ENCODE data around the gene TMEM238. TPM values are rescaled to one million over a fixed set of nuclear protein-coding genes. Genes with fewer than 3 reads are reported as not detected.
A peak's percentile ranks its signal among the peaks of the same experiment; 100 is the strongest.

Gene TMEM238
- total RNA-seq, 2 experiments from 2014 or later, result 19.2 to 19.3 TPM

GRCh38 chr19:55384920-55385723, 1.0 kb upstream of the TMEM238 start:
- H3K36me3 Mint-ChIP-seq (ENCODE audit: low read depth), result peaks cover 55% of the 10 kb centered on the region
- peaks cover 69% of the 10 kb centered on the region for H3K4me1 Mint-ChIP-seq
- peak; percentile 97 for DNase-seq
- POLR2A ChIA-PET, result interaction anchor here (0.8 to 10.0 kb wide), 21 partner anchors 9 to 305 kb away, joined by 3 to 224 read pairs (median 7); partner anchors contain the start of genes HSPBP1, KMT5C, PPP1R12C and PPP6R1
- no peaks in the 10 kb centered on the region for H3K9me3 Mint-ChIP-seq
- H3K27me3 Mint-ChIP-seq, result no peaks in the 10 kb centered on the region
- CTCF ChIA-PET, result interaction anchor here (1.0 to 2.4 kb wide), 12 partner anchors 11 to 269 kb away, joined by 3 to 30 read pairs (median 6); partner anchors contain the start of genes U2AF2 and ZNF865
- peak overlapping the region; percentile 100 for H3K4me3 Mint-ChIP-seq
- peak overlapping the region; percentile 98 for H3K27ac Mint-ChIP-seq

- Mint-ChIP-seq H3K4me1 (peaks cover 53% of the 10 kb centered on the region), H3K27ac (peak overlapping the region; percentile 88), H3K36me3 (ENCODE audit: low read depth) (peaks cover 44% of the 10 kb centered on the region), H3K9me3 (no peaks in the 10 kb centered on the region), H3K4me3 (peak overlapping the region; percentile 85), H3K27me3 (no peaks in the 10 kb centered on the region)
- POLR2A ChIA-PET, result interaction anchor here (1.1 to 3.4 kb wide), 21 partner anchors 8 to 303 kb away, joined by 3 to 77 read pairs (median 7); partner anchors contain the start of genes FIZ1, HSPBP1, KMT5C and PPP1R12C
- DNase-seq, result peak; percentile 29
- CTCF ChIA-PET, result interaction anchor here (1.2 to 2.4 kb wide), 13 partner anchors 20 to 321 kb away, joined by 3 to 30 read pairs (median 6); partner anchors contain the start of genes HSPBP1, KMT5C, RDH13 and UBE2S
Observed at GRCh38 chr19:55383279-55384130, 587 bp downstream of the TMEM238 start.

- ChIA-PET CTCF (interaction anchor here (1.5 to 2.4 kb wide), 4 partner anchors 43 to 320 kb away, joined by 3 to 30 read pairs (median 10); partner anchors contain the start of genes KMT5C and RDH13), POLR2A (interaction anchor here (0.6 to 3.4 kb wide), 9 partner anchors 10 to 132 kb away, joined by 3 to 77 read pairs (median 16); partner anchors contain the start of genes KMT5C, PPP6R1 and UBE2S)
- Mint-ChIP-seq H3K27me3 (no peaks in the 10 kb centered on the region), H3K27ac (peak overlapping the region; percentile 88), H3K4me3 (peak overlapping the region; percentile 85), H3K9me3 (no peaks in the 10 kb centered on the region), H3K36me3 (ENCODE audit: low read depth) (peaks cover 35% of the 10 kb centered on the region), H3K4me1 (peaks cover 44% of the 10 kb centered on the region)
- no peak for DNase-seq
Observed at GRCh38 chr19:55382522-55383054, 1.5 kb downstream of the TMEM238 start.

- CTCF ChIA-PET, result interaction anchor here (0.6 kb wide), 1 partner anchor 240 kb away, joined by 4 read pairs; no protein-coding TSS in a partner anchor
Observed at GRCh38 chr19:55382013-55382412, 2.1 kb downstream of the TMEM238 start.

GRCh38 chr19:55379174-55379573, 4.9 kb downstream of the TMEM238 start:
- Mint-ChIP-seq H3K36me3 (ENCODE audit: low read depth) (peaks cover 15% of the 10 kb centered on the region), H3K27me3 (no peaks in the 10 kb centered on the region), H3K9me3 (no peaks in the 10 kb centered on the region), H3K27ac (no peak overlapping the region), H3K4me1 (peaks cover 20% of the 10 kb centered on the region), H3K4me3 (no peak overlapping the region)
- DNase-seq, result no peak
- ChIA-PET POLR2A (no interaction called here), CTCF (no interaction called here)

More at GRCh38 chr19:55382013-55382412, 2.1 kb downstream of the TMEM238 start:
- no peaks in the 10 kb centered on the region for H3K27me3 Mint-ChIP-seq
- peak overlapping the region; percentile 85 for H3K4me3 Mint-ChIP-seq
- H3K27ac Mint-ChIP-seq, result no peak overlapping the region
- peaks cover 29% of the 10 kb centered on the region for H3K36me3 Mint-ChIP-seq (ENCODE audit: low read depth)
- DNase-seq, result no peak
- H3K9me3 Mint-ChIP-seq, result no peaks in the 10 kb centered on the region
- peaks cover 38% of the 10 kb centered on the region for H3K4me1 Mint-ChIP-seq
- POLR2A ChIA-PET, result interaction anchor here (0.6 to 3.4 kb wide), 3 partner anchors 9 to 131 kb away, joined by 3 to 17 read pairs (median 3); no protein-coding TSS in a partner anchor

GRCh38 chr19:55377356-55378131, 6.5 kb downstream of the TMEM238 start:
- H3K4me1 Mint-ChIP-seq, result peaks cover 12% of the 10 kb centered on the region

GRCh38 chr19:55376241-55376933, 7.7 kb downstream of the TMEM238 start, which contains the start of gene TMEM190:
TMEM190 (plus strand) TSS chr19:55376826; CDS start chr19:55376854, 28 bp downstream.
- no peak for DNase-seq

More at GRCh38 chr19:55377356-55378131, 6.5 kb downstream of the TMEM238 start:
- no peak for DNase-seq
- peaks cover 15% of the 10 kb centered on the region for H3K36me3 Mint-ChIP-seq (ENCODE audit: low read depth)
- POLR2A ChIA-PET, result no interaction called here
- H3K27ac Mint-ChIP-seq, result no peak overlapping the region
- no peaks in the 10 kb centered on the region for H3K9me3 Mint-ChIP-seq
- peaks cover 4% of the 10 kb centered on the region for H3K27me3 Mint-ChIP-seq
- CTCF ChIA-PET, result no interaction called here
- no peak overlapping the region for H3K4me3 Mint-ChIP-seq

GRCh38 chr19:55373993-55374757, 9.9 kb downstream of the TMEM238 start:
- DNase-seq, result no peak
- Mint-ChIP-seq H3K27me3 (peaks cover 28% of the 10 kb centered on the region), H3K27ac (no peak overlapping the region), H3K4me3 (no peak overlapping the region), H3K36me3 (ENCODE audit: low read depth) (peaks cover under 1% of the 10 kb centered on the region), H3K4me1 (peaks cover 4% of the 10 kb centered on the region), H3K9me3 (no peaks in the 10 kb centered on the region)
- ChIA-PET CTCF (no interaction called here), POLR2A (interaction anchor here (3.6 kb wide), 1 partner anchor 10 kb away, joined by 17 read pairs; the partner anchor contains the start of gene TMEM238)

More at GRCh38 chr19:55376241-55376933, 7.7 kb downstream of the TMEM238 start, which contains the start of gene TMEM190:
- Mint-ChIP-seq H3K36me3 (ENCODE audit: low read depth) (peaks cover 5% of the 10 kb centered on the region), H3K27ac (no peak within 1 kb of the TSS), H3K4me1 (peaks cover under 1% of the 10 kb centered on the region), H3K9me3 (no peaks in the 10 kb centered on the region), H3K27me3 (peaks cover 14% of the 10 kb centered on the region), H3K4me3 (no peak within 1 kb of the TSS)
- POLR2A ChIA-PET, result interaction anchor here (1.4 kb wide), 1 partner anchor 8 kb away, joined by 3 read pairs; the partner anchor contains the start of gene TMEM238
- CTCF ChIA-PET, result no interaction called here

GRCh38 chr19:55373306-55373992, 10.6 kb downstream of the TMEM238 start:
- Mint-ChIP-seq H3K27me3 (peaks cover 34% of the 10 kb centered on the region), H3K4me1 (peaks cover 4% of the 10 kb centered on the region), H3K36me3 (ENCODE audit: low read depth) (no peaks in the 10 kb centered on the region), H3K9me3 (no peaks in the 10 kb centered on the region), H3K4me3 (no peak overlapping the region), H3K27ac (no peak overlapping the region)
- DNase-seq, result no peak
- POLR2A ChIA-PET, result interaction anchor here (3.6 kb wide), 1 partner anchor 10 kb away, joined by 17 read pairs; the partner anchor contains the start of gene TMEM238
- CTCF ChIA-PET, result no interaction called here

GRCh38 chr19:55372316-55373081, 11.6 kb downstream of the TMEM238 start:
- no peaks in the 10 kb centered on the region for H3K36me3 Mint-ChIP-seq (ENCODE audit: low read depth)
- no peaks in the 10 kb centered on the region for H3K9me3 Mint-ChIP-seq
- CTCF ChIA-PET, result no interaction called here
- POLR2A ChIA-PET, result interaction anchor here (1.6 to 3.6 kb wide), 2 partner anchors 11 to 71 kb away, joined by 4 to 17 read pairs; partner anchors contain the start of gene TMEM238
- H3K27ac Mint-ChIP-seq, result no peak overlapping the region
- peaks cover 37% of the 10 kb centered on the region for H3K27me3 Mint-ChIP-seq
- DNase-seq, result no peak
- no peak overlapping the region for H3K4me3 Mint-ChIP-seq
- H3K4me1 Mint-ChIP-seq, result peaks cover 4% of the 10 kb centered on the region

Measured in activated CD4-positive, alpha-beta memory T cell treated with anti-CD3 and anti-CD28 coated beads, Interleukin-2, amount 10 ng/mL, durations not matched to agents 7 days and 5 days (primary cell).